GM23338 (cell line): Measurements from ENCODE around the gene EDDM13. TPM values are rescaled to one million over a fixed set of nuclear protein-coding genes. Genes with fewer than 3 reads are reported as not detected.

Source experiments
- ATAC-seq: fragments of 200-7000 bp; cut with Tn5 transposase; 3 replicates; pipeline ENCODE4 v1.9.1; 2020
- DNase-seq: peaks from one replicate; pipeline ENCODE4 v3.0.0-alpha.2; 2015; ENCODE audit warnings: low spot score
- H2AFZ ChIP-seq: fragments of 200-600 bp; sonication (generic); 2 replicates; pipeline ENCODE4 v1.8.0; 2016; ENCODE audit warnings: antibody characterized with exemption, mild to moderate bottlenecking, moderate library complexity
- H3F3A ChIP-seq: fragments of 200-600 bp; sonication (generic); replicated peaks from 2 replicates; pipeline ENCODE4 v1.8.0; 2017; ENCODE audit warnings: antibody characterized with exemption, mixed run types, low read depth
- H3K27ac ChIP-seq: fragments of 200-600 bp; sonication (generic); 2 replicates; pipeline ENCODE4 v1.6.1; 2016; ENCODE audit warnings: low read depth
- H3K27me3 ChIP-seq: fragments of 200-600 bp; sonication (generic); 2 replicates; pipeline ENCODE4 v1.8.0; 2016; ENCODE audit warnings: mild to moderate bottlenecking, mixed run types, moderate library complexity; ENCODE audit not compliant: insufficient read depth
- H3K36me3 ChIP-seq: fragments of 200-600 bp; sonication (generic); 2 replicates; pipeline ENCODE4 v1.8.0; 2016; ENCODE audit warnings: mild to moderate bottlenecking; ENCODE audit not compliant: insufficient read depth
- H3K4me1 ChIP-seq: fragments of 200-600 bp; sonication (generic); 2 replicates; pipeline ENCODE4 v1.8.0; 2016; ENCODE audit warnings: mild to moderate bottlenecking, moderate library complexity; ENCODE audit not compliant: insufficient read depth
- H3K4me2 ChIP-seq: fragments of 200-600 bp; sonication (generic); 2 replicates; pipeline ENCODE4 v1.7.1; 2017; ENCODE audit warnings: mixed run types
- H3K4me3 ChIP-seq: fragments of 200-600 bp; sonication (generic); 2 replicates; pipeline ENCODE4 v1.6.1; 2016; ENCODE audit warnings: mixed run types
- H3K79me2 ChIP-seq: fragments of 200-600 bp; sonication (generic); replicated peaks from 2 replicates; pipeline ENCODE4 v1.8.0; 2017; ENCODE audit warnings: mild to moderate bottlenecking; ENCODE audit not compliant: insufficient read depth
- H3K9me2 ChIP-seq: fragments of 200-600 bp; sonication (generic); 2 replicates; pipeline ENCODE4 v1.8.0; 2017; ENCODE audit not compliant: insufficient read depth
- H4K20me1 ChIP-seq: fragments of 200-600 bp; sonication (generic); replicated peaks from 2 replicates; pipeline ENCODE4 v1.8.0; 2017; ENCODE audit warnings: mild to moderate bottlenecking; ENCODE audit not compliant: insufficient read depth
- H3K27ac Mint-ChIP-seq: 2 replicates; pipeline ENCODE4 v1.8.0; 2020; ENCODE audit warnings: inconsistent platforms, mild to moderate bottlenecking, moderate library complexity, mixed read lengths
- H3K27me3 Mint-ChIP-seq: 3 replicates; pipeline ENCODE4 v1.8.0; 2022; ENCODE audit warnings: low read depth, mild to moderate bottlenecking, moderate library complexity, mixed read lengths, inconsistent platforms; ENCODE audit not compliant: insufficient read depth, poor library complexity
- H3K36me3 Mint-ChIP-seq: 3 replicates; pipeline ENCODE4 v1.8.0; 2021; ENCODE audit warnings: low read depth, mild to moderate bottlenecking, inconsistent platforms, moderate library complexity, mixed read lengths
- H3K4me1 Mint-ChIP-seq: 3 replicates; pipeline ENCODE4 v1.8.0; 2020; ENCODE audit warnings: mild to moderate bottlenecking, inconsistent platforms, mixed read lengths
- H3K4me3 Mint-ChIP-seq: 3 replicates; pipeline ENCODE4 v1.8.0; 2021; ENCODE audit warnings: moderate library complexity, mild to moderate bottlenecking, inconsistent platforms, mixed read lengths
- H3K9me3 Mint-ChIP-seq: 3 replicates; pipeline ENCODE4 v1.8.0; 2020; ENCODE audit warnings: moderate library complexity, mild to moderate bottlenecking, inconsistent platforms, mixed read lengths
- CREB1 ChIP-seq: fragments of 250-450 bp; sonication (Bioruptor Pico); IDR thresholded peaks from 2 replicates; pipeline ENCODE4 v1.5.0; 2020; ENCODE audit warnings: low read depth, mild to moderate bottlenecking, moderate library complexity
- CTCF ChIP-seq, 2 experiments: fragments of 200-600 bp in 1 of 2; sonication (generic) in 1 of 2; conservative IDR thresholded peaks; 2 replicates each; pipeline versions ENCODE4 v1.5.1 to v1.6.1; 2016 to 2017; ENCODE audit warnings: antibody characterized with exemption in 2 of 2, low read depth in 2 of 2, mild to moderate bottlenecking in 2 of 2, moderate library complexity in 1 of 2
- EZH2 ChIP-seq: fragments of 200-600 bp; sonication (generic); IDR thresholded peaks from one replicate; pipeline ENCODE4 v1.8.0; 2017; ENCODE audit warnings: antibody characterized with exemption, mild to moderate bottlenecking, low read depth; ENCODE audit not compliant: unreplicated experiment
- EZH2phosphoT487 ChIP-seq: fragments of 200-600 bp; sonication (generic); IDR thresholded peaks from one replicate; pipeline ENCODE4 v1.8.1; 2018; ENCODE audit warnings: antibody characterized with exemption; ENCODE audit not compliant: unreplicated experiment
- POLR2AphosphoS5 ChIP-seq: IDR thresholded peaks from 2 replicates; pipeline ENCODE4 v1.6.1; 2016; ENCODE audit warnings: antibody characterized with exemption, low read depth
- STAT1 ChIP-seq: IDR thresholded peaks from one replicate; pipeline ENCODE4 v1.6.1; 2016; ENCODE audit warnings: antibody characterized with exemption; ENCODE audit not compliant: unreplicated experiment
- polyA plus RNA-seq: library from polyadenylated mRNA; unstranded; fragments of >200 nt; fragmentation: Nextera tagmentation; extraction: Ambion mirVana; gene quantifications from 2 replicates; pipeline ENCODE4 v1.2.1, GENCODE V29; 2016
- total RNA-seq: library from RNA; depleted of rRNA; stranded (reverse); fragments of >200 nt; shearing (Covaris generic); gene quantifications from 2 replicates; pipeline ENCODE4 v1.2.3, GENCODE V29; 2014
- TF ChIP-seq, protein P1 (sequence below): IDR thresholded peaks from 2 replicates; pipeline ENCODE4 v1.6.1; 2016; ENCODE audit warnings: antibody characterized with exemption

EDDM13 gene
- total and polyA plus RNA-seq, 2 experiments from 2014 or later: 0.68 TPM; not detected in 1

GRCh38 chr19:56341948-56342347, 69.4 kb downstream of the EDDM13 start:
- no peaks in the 10 kb centered on the region for H3K9me2 ChIP-seq
- no peak overlapping the region for H2AFZ ChIP-seq
- H3K4me3 ChIP-seq: no peak overlapping the region
- no peak overlapping the region for H3K27ac Mint-ChIP-seq
- H3K36me3 ChIP-seq: peaks cover 12% of the 10 kb centered on the region
- peaks cover 67% of the 10 kb centered on the region for H3K9me3 Mint-ChIP-seq
- no peak overlapping the region for H3K4me2 ChIP-seq
- no peaks in the 10 kb centered on the region for H3K79me2 ChIP-seq
- TF ChIP-seq, protein P1, sequence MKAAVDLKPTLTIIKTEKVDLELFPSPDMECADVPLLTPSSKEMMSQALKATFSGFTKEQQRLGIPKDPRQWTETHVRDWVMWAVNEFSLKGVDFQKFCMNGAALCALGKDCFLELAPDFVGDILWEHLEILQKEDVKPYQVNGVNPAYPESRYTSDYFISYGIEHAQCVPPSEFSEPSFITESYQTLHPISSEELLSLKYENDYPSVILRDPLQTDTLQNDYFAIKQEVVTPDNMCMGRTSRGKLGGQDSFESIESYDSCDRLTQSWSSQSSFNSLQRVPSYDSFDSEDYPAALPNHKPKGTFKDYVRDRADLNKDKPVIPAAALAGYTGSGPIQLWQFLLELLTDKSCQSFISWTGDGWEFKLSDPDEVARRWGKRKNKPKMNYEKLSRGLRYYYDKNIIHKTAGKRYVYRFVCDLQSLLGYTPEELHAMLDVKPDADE: no peak
- no peak for TF ChIP-seq STAT1
- TF ChIP-seq EZH2: no peak
- no peak for TF ChIP-seq CTCF (conservative IDR thresholded peaks at IDR 0.05; ENCODE audit: low read depth in 2 of 2)
- no peak for TF ChIP-seq EZH2phosphoT487
- TF ChIP-seq POLR2AphosphoS5: no peak
- peaks cover 4% of the 10 kb centered on the region for H3K27me3 Mint-ChIP-seq
- no peaks in the 10 kb centered on the region for H3K27me3 ChIP-seq
- peaks cover 43% of the 10 kb centered on the region for H3K36me3 Mint-ChIP-seq
- ATAC-seq (no peak), DNase-seq (peak; percentile 31)
- no peaks in the 10 kb centered on the region for H3F3A ChIP-seq
- no peak overlapping the region for H3K4me3 Mint-ChIP-seq
- H3K4me1 ChIP-seq: peaks cover 10% of the 10 kb centered on the region
- H3K27ac ChIP-seq: no peak overlapping the region
- H4K20me1 ChIP-seq: no peaks in the 10 kb centered on the region
- H3K4me1 Mint-ChIP-seq: peaks cover 15% of the 10 kb centered on the region

- Histone ChIP-seq H2AFZ (no peak overlapping the region), H3K27ac (no peak overlapping the region), H3K79me2 (no peaks in the 10 kb centered on the region), H3K27me3 (no peaks in the 10 kb centered on the region), H3K4me2 (no peak overlapping the region), H3K4me3 (no peak overlapping the region), H3K9me2 (no peaks in the 10 kb centered on the region), H4K20me1 (no peaks in the 10 kb centered on the region), H3K36me3 (no peaks in the 10 kb centered on the region), H3F3A (peaks cover 4% of the 10 kb centered on the region; the same call in 1 of the 2 replicates), H3K4me1 (peaks cover 26% of the 10 kb centered on the region)
- peaks cover 20% of the 10 kb centered on the region for H3K9me3 Mint-ChIP-seq
- H3K4me3 Mint-ChIP-seq: no peak overlapping the region
- peaks cover 16% of the 10 kb centered on the region for H3K36me3 Mint-ChIP-seq
- TF ChIP-seq CREB1 (CRISPR knock-in tag): no peak
- peak overlapping the region; percentile 40; the same call in 1 of the 2 replicates for H3K27ac Mint-ChIP-seq
- peaks cover 4% of the 10 kb centered on the region for H3K27me3 Mint-ChIP-seq
- no peak for ATAC-seq
- H3K4me1 Mint-ChIP-seq: peaks cover 37% of the 10 kb centered on the region
- no peak for DNase-seq
Measured at GRCh38 chr19:56347163-56347778, 74.7 kb downstream of the EDDM13 start.
